ENCODE measurements around the gene LRRC4C. TPM values are rescaled to one million over a fixed set of nuclear protein-coding genes. Genes with fewer than 3 reads are reported as not detected.

The LRRC4C gene
- polyA plus RNA-seq, 1 donor from 2014 or later = 24.3 TPM

DNA sequence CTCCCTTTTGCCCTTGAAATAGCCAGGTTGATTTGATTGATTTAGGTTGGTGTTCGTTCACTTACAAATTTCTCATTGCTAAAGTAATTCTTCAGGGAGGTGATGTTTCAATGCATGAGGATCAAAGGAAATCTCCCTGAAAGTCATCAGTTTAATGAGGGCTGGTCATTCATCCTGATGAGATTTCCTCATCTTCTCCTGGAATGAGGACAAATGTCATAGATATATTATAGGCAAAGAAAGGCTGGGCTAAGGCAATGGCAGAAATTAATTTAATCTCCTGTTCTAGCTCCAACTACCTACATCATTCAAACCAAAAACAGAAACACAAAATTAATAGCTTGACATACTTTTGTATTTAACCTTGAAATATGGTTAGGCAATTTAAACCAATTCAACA, 1052.1 kb downstream of the LRRC4C start:
- Histone ChIP-seq H3K36me3 (ENCODE audit: insufficient read depth, low read length) (no peaks in the 10 kb centered on the region), H4K20me1 (ENCODE audit: insufficient read depth) (no peaks in the 10 kb centered on the region), H3K79me2 (replicated peaks; ENCODE audit: insufficient read depth, low read length) (no peaks in the 10 kb centered on the region), H3K9me3 (ENCODE audit: low read length) (no peaks in the 10 kb centered on the region), H3K9ac (ENCODE audit: low read length) (no peak overlapping the region), H2AFZ (ENCODE audit: low read depth, low read length) (no peak overlapping the region), H3F3A (ENCODE audit: insufficient read depth, low read length, poor library complexity, severe bottlenecking) (no peaks in the 10 kb centered on the region), H3K9me2 (ENCODE audit: insufficient read depth, low read length) (no peaks in the 10 kb centered on the region), H3K27ac (ENCODE audit: low read length) (peak overlapping the region; percentile 2), H3K4me3 (ENCODE audit: low read length) (peak overlapping the region; percentile 1), H3K4me2 (ENCODE audit: low read length) (no peak overlapping the region), H3K27me3 (ENCODE audit: insufficient read depth, low read depth, low read length) (no peaks in the 10 kb centered on the region)
- no peak for TF ChIP-seq POLR2AphosphoS5 (IDR thresholded peaks at IDR 0.05)

DNA sequence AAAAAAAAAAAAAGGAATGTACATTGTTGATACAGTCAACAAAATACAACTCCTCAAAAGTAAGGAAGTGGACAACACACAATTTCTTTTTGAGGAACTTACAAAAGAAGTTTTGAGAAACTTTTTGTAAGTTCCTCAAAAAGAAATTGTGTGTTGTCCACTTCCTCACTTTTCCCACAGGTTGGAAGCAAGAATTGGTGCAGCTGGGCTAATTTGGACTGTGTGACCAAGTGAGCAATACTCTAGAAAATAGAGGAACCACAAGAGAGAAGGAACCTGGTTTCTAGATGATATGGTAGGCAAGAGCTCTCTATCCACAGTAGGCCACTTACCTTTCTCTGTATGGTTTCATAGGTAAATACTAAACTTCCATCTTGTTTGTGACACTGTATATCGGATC, 1053.8 kb downstream of the LRRC4C start:
- Histone ChIP-seq H2AFZ (ENCODE audit: low read depth, low read length) (no peak overlapping the region), H3K9ac (ENCODE audit: low read length) (no peak overlapping the region), H3K27ac (ENCODE audit: low read length) (no peak overlapping the region), H3K9me2 (ENCODE audit: insufficient read depth, low read length) (no peaks in the 10 kb centered on the region), H4K20me1 (ENCODE audit: insufficient read depth) (no peaks in the 10 kb centered on the region), H3K79me2 (replicated peaks; ENCODE audit: insufficient read depth, low read length) (no peaks in the 10 kb centered on the region), H3K9me3 (ENCODE audit: low read length) (no peaks in the 10 kb centered on the region), H3F3A (ENCODE audit: insufficient read depth, low read length, poor library complexity, severe bottlenecking) (no peaks in the 10 kb centered on the region), H3K4me3 (ENCODE audit: low read length) (no peak overlapping the region), H3K27me3 (ENCODE audit: insufficient read depth, low read depth, low read length) (no peaks in the 10 kb centered on the region), H3K4me2 (ENCODE audit: low read length) (no peak overlapping the region), H3K36me3 (ENCODE audit: insufficient read depth, low read length) (no peaks in the 10 kb centered on the region)
- TF ChIP-seq TAF1 (IDR thresholded peaks at IDR 0.05; ENCODE audit: low read depth) (no peak), POLR2AphosphoS5 (IDR thresholded peaks at IDR 0.05) (no peak), MXI1 (conservative IDR thresholded peaks at IDR 0.05; ENCODE audit: poor library complexity, severe bottlenecking) (no peak), SMC3 (conservative IDR thresholded peaks at IDR 0.05; ENCODE audit: poor library complexity) (no peak)
- TF ChIP-seq, protein P1, sequence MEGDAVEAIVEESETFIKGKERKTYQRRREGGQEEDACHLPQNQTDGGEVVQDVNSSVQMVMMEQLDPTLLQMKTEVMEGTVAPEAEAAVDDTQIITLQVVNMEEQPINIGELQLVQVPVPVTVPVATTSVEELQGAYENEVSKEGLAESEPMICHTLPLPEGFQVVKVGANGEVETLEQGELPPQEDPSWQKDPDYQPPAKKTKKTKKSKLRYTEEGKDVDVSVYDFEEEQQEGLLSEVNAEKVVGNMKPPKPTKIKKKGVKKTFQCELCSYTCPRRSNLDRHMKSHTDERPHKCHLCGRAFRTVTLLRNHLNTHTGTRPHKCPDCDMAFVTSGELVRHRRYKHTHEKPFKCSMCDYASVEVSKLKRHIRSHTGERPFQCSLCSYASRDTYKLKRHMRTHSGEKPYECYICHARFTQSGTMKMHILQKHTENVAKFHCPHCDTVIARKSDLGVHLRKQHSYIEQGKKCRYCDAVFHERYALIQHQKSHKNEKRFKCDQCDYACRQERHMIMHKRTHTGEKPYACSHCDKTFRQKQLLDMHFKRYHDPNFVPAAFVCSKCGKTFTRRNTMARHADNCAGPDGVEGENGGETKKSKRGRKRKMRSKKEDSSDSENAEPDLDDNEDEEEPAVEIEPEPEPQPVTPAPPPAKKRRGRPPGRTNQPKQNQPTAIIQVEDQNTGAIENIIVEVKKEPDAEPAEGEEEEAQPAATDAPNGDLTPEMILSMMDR (IDR thresholded peaks at IDR 0.05; ENCODE audit: poor library complexity, severe bottlenecking) = no peak

DNA sequence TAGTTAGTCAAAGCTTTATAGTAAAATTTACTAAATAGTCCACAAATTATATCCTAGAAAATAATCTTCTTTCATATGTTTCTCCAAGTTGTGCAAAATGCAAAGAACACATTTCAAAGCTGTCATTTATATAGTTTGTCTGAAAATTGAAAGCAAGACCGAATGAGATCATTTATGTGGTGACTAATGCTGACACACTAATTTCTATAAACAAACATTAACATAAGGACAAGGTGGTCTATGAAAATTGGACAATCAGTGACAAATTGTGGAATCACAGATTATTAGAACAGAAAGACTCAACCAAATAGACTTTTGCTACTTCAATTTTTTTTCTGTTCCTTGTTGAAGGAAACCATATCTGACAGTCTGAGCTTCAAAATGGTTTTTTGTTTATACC, 1056.1 kb downstream of the LRRC4C start:
- H3K27me3 ChIP-seq (ENCODE audit: insufficient read depth, low read depth, low read length) = no peaks in the 10 kb centered on the region
- H2AFZ ChIP-seq (ENCODE audit: low read depth, low read length) = no peak overlapping the region
- H3K27ac ChIP-seq (ENCODE audit: low read length) = no peak overlapping the region
- H3K9me2 ChIP-seq (ENCODE audit: insufficient read depth, low read length) = no peaks in the 10 kb centered on the region
- H3K4me3 ChIP-seq (ENCODE audit: low read length) = no peak overlapping the region
- H3K9ac ChIP-seq (ENCODE audit: low read length) = no peak overlapping the region
- H3K36me3 ChIP-seq (ENCODE audit: insufficient read depth, low read length) = no peaks in the 10 kb centered on the region
- H3K4me2 ChIP-seq (ENCODE audit: low read length) = no peak overlapping the region
- no peaks in the 10 kb centered on the region for H3F3A ChIP-seq (ENCODE audit: insufficient read depth, low read length, poor library complexity, severe bottlenecking)
- no peaks in the 10 kb centered on the region for H3K9me3 ChIP-seq (ENCODE audit: low read length)
- no peak for TF ChIP-seq MXI1 (conservative IDR thresholded peaks at IDR 0.05; ENCODE audit: poor library complexity, severe bottlenecking)
- no peak for TF ChIP-seq POLR2AphosphoS5 (IDR thresholded peaks at IDR 0.05)
- TF ChIP-seq, protein P2, sequence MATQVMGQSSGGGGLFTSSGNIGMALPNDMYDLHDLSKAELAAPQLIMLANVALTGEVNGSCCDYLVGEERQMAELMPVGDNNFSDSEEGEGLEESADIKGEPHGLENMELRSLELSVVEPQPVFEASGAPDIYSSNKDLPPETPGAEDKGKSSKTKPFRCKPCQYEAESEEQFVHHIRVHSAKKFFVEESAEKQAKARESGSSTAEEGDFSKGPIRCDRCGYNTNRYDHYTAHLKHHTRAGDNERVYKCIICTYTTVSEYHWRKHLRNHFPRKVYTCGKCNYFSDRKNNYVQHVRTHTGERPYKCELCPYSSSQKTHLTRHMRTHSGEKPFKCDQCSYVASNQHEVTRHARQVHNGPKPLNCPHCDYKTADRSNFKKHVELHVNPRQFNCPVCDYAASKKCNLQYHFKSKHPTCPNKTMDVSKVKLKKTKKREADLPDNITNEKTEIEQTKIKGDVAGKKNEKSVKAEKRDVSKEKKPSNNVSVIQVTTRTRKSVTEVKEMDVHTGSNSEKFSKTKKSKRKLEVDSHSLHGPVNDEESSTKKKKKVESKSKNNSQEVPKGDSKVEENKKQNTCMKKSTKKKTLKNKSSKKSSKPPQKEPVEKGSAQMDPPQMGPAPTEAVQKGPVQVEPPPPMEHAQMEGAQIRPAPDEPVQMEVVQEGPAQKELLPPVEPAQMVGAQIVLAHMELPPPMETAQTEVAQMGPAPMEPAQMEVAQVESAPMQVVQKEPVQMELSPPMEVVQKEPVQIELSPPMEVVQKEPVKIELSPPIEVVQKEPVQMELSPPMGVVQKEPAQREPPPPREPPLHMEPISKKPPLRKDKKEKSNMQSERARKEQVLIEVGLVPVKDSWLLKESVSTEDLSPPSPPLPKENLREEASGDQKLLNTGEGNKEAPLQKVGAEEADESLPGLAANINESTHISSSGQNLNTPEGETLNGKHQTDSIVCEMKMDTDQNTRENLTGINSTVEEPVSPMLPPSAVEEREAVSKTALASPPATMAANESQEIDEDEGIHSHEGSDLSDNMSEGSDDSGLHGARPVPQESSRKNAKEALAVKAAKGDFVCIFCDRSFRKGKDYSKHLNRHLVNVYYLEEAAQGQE (IDR thresholded peaks at IDR 0.05; ENCODE audit: borderline replicate concordance) = no peak
- TF ChIP-seq TAF1 (IDR thresholded peaks at IDR 0.05; ENCODE audit: low read depth) = no peak
- no peak for TF ChIP-seq EP300 (conservative IDR thresholded peaks at IDR 0.05; ENCODE audit: poor library complexity, severe bottlenecking)
- TF ChIP-seq EZH2 (IDR thresholded peaks at IDR 0.05; ENCODE audit: borderline replicate concordance, insufficient read depth, low read length, poor library complexity, severe bottlenecking) = no peak
- no peak for TF ChIP-seq RAD21 (conservative IDR thresholded peaks at IDR 0.05)
- TF ChIP-seq, protein P1 (IDR thresholded peaks at IDR 0.05; ENCODE audit: poor library complexity, severe bottlenecking) = no peak
- TF ChIP-seq SMC3 (conservative IDR thresholded peaks at IDR 0.05; ENCODE audit: poor library complexity) = no peak
- no peaks in the 10 kb centered on the region for H4K20me1 ChIP-seq (ENCODE audit: insufficient read depth)
- H3K79me2 ChIP-seq (replicated peaks; ENCODE audit: insufficient read depth, low read length) = no peaks in the 10 kb centered on the region

Measured in neural cell (in vitro differentiated cells).